A549 (cell line): ENCODE data around the gene CFAP70.

Experiments
- POLR2A ChIP-seq: IDR thresholded peaks from 2 replicates; pipeline ENCODE4 v1.6.1; 2012; ENCODE audit warnings: mild to moderate bottlenecking, low read length
- TF ChIP-seq, protein P1 (sequence below): fragments of >200 bp; sonication (Bioruptor Twin); formaldehyde crosslinking; IDR thresholded peaks from 3 replicates; pipeline ENCODE4 v1.5.1; 2016
- TF ChIP-seq, protein P2 (sequence below): IDR thresholded peaks from 2 replicates; pipeline ENCODE4 v1.6.1; 2012

DNA sequence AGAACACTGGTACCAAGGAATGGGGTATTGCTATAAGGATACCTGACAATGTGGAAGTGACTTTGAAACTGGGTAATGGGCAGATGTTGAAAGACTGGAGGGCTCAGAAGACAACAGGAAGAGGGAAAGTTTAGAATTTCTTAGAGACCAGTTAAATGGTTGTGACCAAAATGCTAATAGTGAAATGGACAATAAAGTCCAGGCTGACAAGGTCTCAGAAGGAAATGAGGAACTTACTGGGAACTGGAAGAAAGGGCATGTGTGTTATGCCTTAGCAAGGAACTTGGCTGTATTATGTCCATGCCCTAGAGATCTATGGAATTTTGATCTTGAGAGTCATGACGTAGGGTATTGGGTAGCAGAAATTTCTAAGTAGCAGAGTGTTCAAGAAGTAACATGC, 152.8 kb downstream of the CFAP70 start:
- TF ChIP-seq, protein P1, sequence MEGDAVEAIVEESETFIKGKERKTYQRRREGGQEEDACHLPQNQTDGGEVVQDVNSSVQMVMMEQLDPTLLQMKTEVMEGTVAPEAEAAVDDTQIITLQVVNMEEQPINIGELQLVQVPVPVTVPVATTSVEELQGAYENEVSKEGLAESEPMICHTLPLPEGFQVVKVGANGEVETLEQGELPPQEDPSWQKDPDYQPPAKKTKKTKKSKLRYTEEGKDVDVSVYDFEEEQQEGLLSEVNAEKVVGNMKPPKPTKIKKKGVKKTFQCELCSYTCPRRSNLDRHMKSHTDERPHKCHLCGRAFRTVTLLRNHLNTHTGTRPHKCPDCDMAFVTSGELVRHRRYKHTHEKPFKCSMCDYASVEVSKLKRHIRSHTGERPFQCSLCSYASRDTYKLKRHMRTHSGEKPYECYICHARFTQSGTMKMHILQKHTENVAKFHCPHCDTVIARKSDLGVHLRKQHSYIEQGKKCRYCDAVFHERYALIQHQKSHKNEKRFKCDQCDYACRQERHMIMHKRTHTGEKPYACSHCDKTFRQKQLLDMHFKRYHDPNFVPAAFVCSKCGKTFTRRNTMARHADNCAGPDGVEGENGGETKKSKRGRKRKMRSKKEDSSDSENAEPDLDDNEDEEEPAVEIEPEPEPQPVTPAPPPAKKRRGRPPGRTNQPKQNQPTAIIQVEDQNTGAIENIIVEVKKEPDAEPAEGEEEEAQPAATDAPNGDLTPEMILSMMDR = no peak
- no peak for TF ChIP-seq POLR2A
- TF ChIP-seq, protein P2, sequence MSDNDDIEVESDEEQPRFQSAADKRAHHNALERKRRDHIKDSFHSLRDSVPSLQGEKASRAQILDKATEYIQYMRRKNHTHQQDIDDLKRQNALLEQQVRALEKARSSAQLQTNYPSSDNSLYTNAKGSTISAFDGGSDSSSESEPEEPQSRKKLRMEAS = no peak
